DMS153 treated with DMSO at 0.1 percent for 48 hours (cell line): ENCODE results near the gene CBFA2T2.
"Not testable (repeated sequence)": the region's sequence is repeated elsewhere in the genome, so short reads cannot be mapped to it uniquely, and the experiment has no call there.

Source experiments
- DNase-seq: peaks from one replicate; lab custom pipeline; 2025; ENCODE audit not compliant: unreplicated experiment; lab: John Stamatoyannopoulos, UW

The CBFA2T2 gene

GRCh38 chr20:33490023-33490933 lies at the start of gene CBFA2T2:
Gene CBFA2T2, plus strand, starts transcription at chr20:33490096. Its CDS starts 172 bp downstream, at chr20:33490268.
- DNase-seq = no peak

- not testable (repeated sequence) for DNase-seq
Observed at GRCh38 chr20:33440562-33440961, 49.3 kb upstream of the CBFA2T2 start.

- no peak for DNase-seq
Observed at GRCh38 chr20:33441142-33441955, 48.5 kb upstream of the CBFA2T2 start.

- no peak for DNase-seq
Observed at GRCh38 chr20:33442136-33443005, 47.5 kb upstream of the CBFA2T2 start.

GRCh38 chr20:33443006-33443511 lies 46.8 kb upstream of the CBFA2T2 start:
- DNase-seq = no peak

GRCh38 chr20:33443512-33444239 lies 46.2 kb upstream of the CBFA2T2 start, which contains the start of gene SNTA1:
Gene SNTA1, minus strand, starts transcription at chr20:33443763. Its CDS starts 143 bp downstream, at chr20:33443620.
- DNase-seq = peak; percentile 60

GRCh38 chr20:33444797-33445560 lies 44.9 kb upstream of the CBFA2T2 start:
- DNase-seq = no peak

- no peak for DNase-seq
Observed at GRCh38 chr20:33445881-33446625, 43.8 kb upstream of the CBFA2T2 start.

- DNase-seq = no peak
Observed at GRCh38 chr20:33450867-33451266, 39.0 kb upstream of the CBFA2T2 start.

- peak; percentile 81 for DNase-seq
Observed at GRCh38 chr20:33456916-33457642, 32.8 kb upstream of the CBFA2T2 start.

GRCh38 chr20:33459599-33459998 lies 30.3 kb upstream of the CBFA2T2 start:
- no peak for DNase-seq

GRCh38 chr20:33460711-33461110 lies 29.2 kb upstream of the CBFA2T2 start:
- DNase-seq = no peak

- DNase-seq = no peak
Observed at GRCh38 chr20:33463332-33464101, 26.4 kb upstream of the CBFA2T2 start.

GRCh38 chr20:33464759-33465158 lies 25.1 kb upstream of the CBFA2T2 start:
- DNase-seq = not testable (repeated sequence)

- DNase-seq = no peak
Observed at GRCh38 chr20:33465481-33466302, 24.2 kb upstream of the CBFA2T2 start.

GRCh38 chr20:33466303-33466646 lies 23.6 kb upstream of the CBFA2T2 start:
- no peak for DNase-seq
